Stimulated activated naive B cell treated with anti-CD40 and anti-IgM and Interleukin-4, amounts not matched to agents 10 μg/mL and 1 μg/mL and 100 μg/mL, for 72 hours (primary cell): ENCODE data around the gene LRSAM1.

Experiments
- ATAC-seq, 2 donors: fragments of 150-1000 bp; cut with Tn5 transposase; replicated peaks; 2 replicates each; pipeline ENCODE4 v1.10.0; 2021; ENCODE audit warnings: moderate library complexity in 1 of 2
- DNase-seq: peaks from one replicate; pipeline ENCODE4 v3.0.0; 2021
- H3K27ac Mint-ChIP-seq: one replicate; pipeline ENCODE4 v1.8.0; 2022; ENCODE audit warnings: mild to moderate bottlenecking, mixed read lengths
- H3K27me3 Mint-ChIP-seq, 2 donors: one replicate each; pipeline ENCODE4 v1.8.0; 2022; ENCODE audit warnings: mixed read lengths in 2 of 2
- H3K36me3 Mint-ChIP-seq, 2 donors: one replicate each; pipeline ENCODE4 v1.8.0; 2022; ENCODE audit warnings: mixed read lengths in 2 of 2, mild to moderate bottlenecking in 1 of 2
- H3K4me1 Mint-ChIP-seq, 2 donors: one replicate each; pipeline ENCODE4 v1.8.0; 2022; ENCODE audit warnings: mixed read lengths in 2 of 2, mild to moderate bottlenecking in 1 of 2
- H3K4me3 Mint-ChIP-seq, 2 donors: one replicate each; pipeline ENCODE4 v1.8.0; 2022; ENCODE audit warnings: mild to moderate bottlenecking in 2 of 2, mixed read lengths in 2 of 2, moderate library complexity in 1 of 2
- H3K9me3 Mint-ChIP-seq, 2 donors: one replicate each; pipeline ENCODE4 v1.8.0; 2022; ENCODE audit warnings: mixed read lengths in 2 of 2, mild to moderate bottlenecking in 1 of 2

LRSAM1 gene

GRCh38 chr9:127518091-127518856 lies 67.0 kb downstream of the LRSAM1 start:
- H3K4me1 Mint-ChIP-seq = peaks cover 9 to 19% of the 10 kb centered on the region in 2 donors
- peaks cover 0 to 16% of the 10 kb centered on the region in 2 donors for H3K27me3 Mint-ChIP-seq
- no peak for DNase-seq
- peak; percentile 60 to 65 for ATAC-seq
- H3K27ac Mint-ChIP-seq = peak overlapping the region; percentile 83
- H3K9me3 Mint-ChIP-seq = peaks cover 6 to 7% of the 10 kb centered on the region in 2 donors
- H3K36me3 Mint-ChIP-seq = peaks cover 0 to 6% of the 10 kb centered on the region in 2 donors
- no peak overlapping the region for H3K4me3 Mint-ChIP-seq

- Mint-ChIP-seq H3K27ac (peak overlapping the region; percentile 56), H3K4me3 (peak overlapping the region in 1 of 2 donors; percentile 29), H3K9me3 (peaks cover 6 to 8% of the 10 kb centered on the region in 2 donors), H3K27me3 (peaks cover 0 to 16% of the 10 kb centered on the region in 2 donors), H3K36me3 (peaks cover under 1 to 6% of the 10 kb centered on the region in 2 donors), H3K4me1 (peaks cover 9 to 19% of the 10 kb centered on the region in 2 donors)
- peak; percentile 39 for DNase-seq
- ATAC-seq = peak; percentile 78 to 89
Measured at GRCh38 chr9:127519301-127520166, 68.2 kb downstream of the LRSAM1 start.

GRCh38 chr9:127520941-127521918 lies 69.9 kb downstream of the LRSAM1 start:
- H3K27me3 Mint-ChIP-seq = peaks cover 0 to 16% of the 10 kb centered on the region in 2 donors
- DNase-seq = no peak
- H3K27ac Mint-ChIP-seq = no peak overlapping the region
- peaks cover 9 to 19% of the 10 kb centered on the region in 2 donors for H3K4me1 Mint-ChIP-seq
- peaks cover 14 to 15% of the 10 kb centered on the region in 2 donors for H3K9me3 Mint-ChIP-seq
- peaks cover 8 to 11% of the 10 kb centered on the region in 2 donors for H3K36me3 Mint-ChIP-seq
- no peak overlapping the region for H3K4me3 Mint-ChIP-seq
- no peak for ATAC-seq

GRCh38 chr9:127521919-127522304 lies 70.6 kb downstream of the LRSAM1 start:
- H3K4me3 Mint-ChIP-seq = no peak overlapping the region
- H3K36me3 Mint-ChIP-seq = peaks cover 9 to 14% of the 10 kb centered on the region in 2 donors
- H3K4me1 Mint-ChIP-seq = peaks cover 9 to 19% of the 10 kb centered on the region in 2 donors
- H3K9me3 Mint-ChIP-seq = peaks cover 14 to 15% of the 10 kb centered on the region in 2 donors
- no peak overlapping the region for H3K27ac Mint-ChIP-seq
- peaks cover 0 to 22% of the 10 kb centered on the region in 2 donors for H3K27me3 Mint-ChIP-seq
- DNase-seq = no peak
- ATAC-seq = no peak

- peaks cover 9 to 19% of the 10 kb centered on the region in 2 donors for H3K4me1 Mint-ChIP-seq
- ATAC-seq (no peak), DNase-seq (no peak)
- no peak overlapping the region for H3K27ac Mint-ChIP-seq
- no peak overlapping the region for H3K4me3 Mint-ChIP-seq
- H3K27me3 Mint-ChIP-seq = peaks cover 0 to 19% of the 10 kb centered on the region in 2 donors
- H3K9me3 Mint-ChIP-seq = peaks cover 14 to 15% of the 10 kb centered on the region in 2 donors
- peaks cover 9 to 14% of the 10 kb centered on the region in 2 donors for H3K36me3 Mint-ChIP-seq
Measured at GRCh38 chr9:127522727-127523126, 71.4 kb downstream of the LRSAM1 start.

- DNase-seq (no peak), ATAC-seq (no peak)
- no peak overlapping the region for H3K27ac Mint-ChIP-seq
- H3K4me1 Mint-ChIP-seq = peaks cover 4 to 13% of the 10 kb centered on the region in 2 donors
- H3K9me3 Mint-ChIP-seq = peaks cover 14 to 15% of the 10 kb centered on the region in 2 donors
- H3K4me3 Mint-ChIP-seq = no peak overlapping the region
- peaks cover 9 to 14% of the 10 kb centered on the region in 2 donors for H3K36me3 Mint-ChIP-seq
- peaks cover 0 to 19% of the 10 kb centered on the region in 2 donors for H3K27me3 Mint-ChIP-seq
Measured at GRCh38 chr9:127523312-127523851, 72.1 kb downstream of the LRSAM1 start.

GRCh38 chr9:127524373-127524772 lies 73.1 kb downstream of the LRSAM1 start:
- H3K36me3 Mint-ChIP-seq = peaks cover 9 to 14% of the 10 kb centered on the region in 2 donors
- ATAC-seq (no peak), DNase-seq (no peak)
- H3K4me1 Mint-ChIP-seq = peaks cover 0 to 4% of the 10 kb centered on the region in 2 donors
- no peak overlapping the region for H3K4me3 Mint-ChIP-seq
- H3K27me3 Mint-ChIP-seq = peaks cover 0 to 15% of the 10 kb centered on the region in 2 donors
- H3K9me3 Mint-ChIP-seq = peaks cover 14 to 15% of the 10 kb centered on the region in 2 donors
- no peak overlapping the region for H3K27ac Mint-ChIP-seq

GRCh38 chr9:127525401-127526188 lies 74.3 kb downstream of the LRSAM1 start:
- ATAC-seq (peak in 1 of 2 donors; percentile 42), DNase-seq (no peak)
- H3K27me3 Mint-ChIP-seq = peaks cover 0 to 13% of the 10 kb centered on the region in 2 donors
- no peak overlapping the region for H3K4me3 Mint-ChIP-seq
- H3K27ac Mint-ChIP-seq = no peak overlapping the region
- peaks cover 9 to 14% of the 10 kb centered on the region in 2 donors for H3K36me3 Mint-ChIP-seq
- H3K9me3 Mint-ChIP-seq = peaks cover 14 to 15% of the 10 kb centered on the region in 2 donors
- no peaks in the 10 kb centered on the region for H3K4me1 Mint-ChIP-seq

- Mint-ChIP-seq H3K27ac (no peak overlapping the region), H3K4me3 (no peak overlapping the region), H3K9me3 (peaks cover 14 to 15% of the 10 kb centered on the region in 2 donors), H3K4me1 (no peaks in the 10 kb centered on the region), H3K27me3 (peaks cover 0 to 8% of the 10 kb centered on the region in 2 donors), H3K36me3 (peaks cover 9 to 14% of the 10 kb centered on the region in 2 donors)
- ATAC-seq (no peak), DNase-seq (no peak)
Measured at GRCh38 chr9:127526655-127527559, 75.6 kb downstream of the LRSAM1 start.

- ATAC-seq (no peak), DNase-seq (no peak)
- Mint-ChIP-seq H3K27ac (no peak overlapping the region), H3K27me3 (peaks cover 0 to 8% of the 10 kb centered on the region in 2 donors), H3K9me3 (peaks cover 11 to 12% of the 10 kb centered on the region in 2 donors), H3K36me3 (peaks cover 9 to 11% of the 10 kb centered on the region in 2 donors), H3K4me3 (no peak overlapping the region), H3K4me1 (no peaks in the 10 kb centered on the region)
Measured at GRCh38 chr9:127527560-127528268, 76.4 kb downstream of the LRSAM1 start.

GRCh38 chr9:127528422-127529251 lies 77.3 kb downstream of the LRSAM1 start:
- H3K27me3 Mint-ChIP-seq = peaks cover 0 to 8% of the 10 kb centered on the region in 2 donors
- no peaks in the 10 kb centered on the region for H3K4me1 Mint-ChIP-seq
- H3K27ac Mint-ChIP-seq = no peak overlapping the region
- no peak for ATAC-seq
- H3K4me3 Mint-ChIP-seq = no peak overlapping the region
- H3K9me3 Mint-ChIP-seq = peaks cover 7 to 9% of the 10 kb centered on the region in 2 donors
- DNase-seq = no peak
- peaks cover 9% of the 10 kb centered on the region in 2 donors for H3K36me3 Mint-ChIP-seq
